ENCODE results near the gene FAM151B.

Gene FAM151B

GRCh38 chr5:80591352-80591751 is 103.5 kb downstream of the FAM151B start:
- DNase-seq: no peak

- DNase-seq: no peak
Observed at GRCh38 chr5:80592105-80592504, 104.2 kb downstream of the FAM151B start.
